Measurements from ENCODE around the gene ATP1A4.
A peak's percentile ranks its signal among the peaks of the same experiment; 100 is the strongest.
"Not testable (repeated sequence)": the region's sequence is repeated elsewhere in the genome, so short reads cannot be mapped to it uniquely, and the experiment has no call there.

Gene ATP1A4

GRCh38 chr1:160151303-160151702, at the start of gene ATP1A4:
Gene ATP1A4, plus strand, starts transcription at chr1:160151603. Its CDS starts 438 bp downstream, at chr1:160152041.
- no peak within 1 kb of the TSS for H3K4me2 ChIP-seq
- H3K27me3 ChIP-seq, result no peaks in the 10 kb centered on the region
- no peak within 1 kb of the TSS for H3K27ac ChIP-seq
- no peak within 1 kb of the TSS for H3K4me3 ChIP-seq
- H3K4me1 ChIP-seq, result no peaks in the 10 kb centered on the region
- H4K20me1 ChIP-seq, result no peaks in the 10 kb centered on the region
- H3K9me3 ChIP-seq, result no peaks in the 10 kb centered on the region
- TF ChIP-seq Cebpa-rat (IDR thresholded peaks at IDR 0.05), result no peak
- H3K36me3 ChIP-seq, result no peaks in the 10 kb centered on the region
- no peak within 1 kb of the TSS for H3K9ac ChIP-seq

DNA sequence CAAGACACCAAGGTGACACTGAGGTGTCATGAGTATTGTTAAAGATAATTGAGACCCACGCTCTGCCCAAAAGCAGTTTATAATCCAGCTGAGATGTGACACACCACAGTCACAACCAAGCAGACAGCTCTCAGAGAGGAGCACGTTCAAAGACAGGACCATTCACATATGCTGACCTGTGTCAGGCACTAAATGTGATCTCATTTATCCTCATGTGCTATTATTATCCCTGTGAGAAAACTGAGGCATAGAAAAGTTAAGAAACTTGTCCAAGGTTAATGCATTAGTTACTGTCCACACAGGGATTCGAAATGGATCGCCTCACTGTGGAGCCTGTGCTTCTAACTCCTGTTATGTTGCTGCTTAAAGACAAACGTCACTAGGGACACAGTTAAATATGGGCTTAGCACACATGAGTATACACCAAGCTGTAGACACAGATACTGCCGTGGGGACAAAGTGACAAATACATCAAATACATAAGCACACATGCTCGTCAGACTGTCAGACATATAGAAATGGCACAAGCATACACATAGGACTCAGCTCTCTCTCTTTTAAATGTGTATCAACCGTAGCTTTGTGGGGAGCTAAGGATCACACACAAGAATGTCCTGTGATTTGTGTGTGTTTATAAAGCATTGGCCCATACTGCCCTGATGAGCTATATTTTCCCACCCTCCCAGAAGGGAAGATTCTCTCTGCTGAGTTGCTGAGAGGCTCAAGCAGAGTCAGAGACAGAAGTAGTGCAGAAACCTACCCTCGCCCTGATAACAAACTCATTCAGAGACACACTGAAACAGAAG, 49.5 kb upstream of the ATP1A4 start:
- peaks cover 68% of the 10 kb centered on the region for H3K4me1 ChIP-seq
- TF ChIP-seq Cebpa-rat (IDR thresholded peaks at IDR 0.05), result no peak
- H3K36me3 ChIP-seq, result no peaks in the 10 kb centered on the region
- no peak overlapping the region for H3K4me3 ChIP-seq
- H3K9me3 ChIP-seq, result no peaks in the 10 kb centered on the region
- peak overlapping the region; percentile 7; the same call in 1 of the 2 replicates for H3K9ac ChIP-seq
- H3K4me2 ChIP-seq, result peak overlapping the region; percentile 69
- H3K27ac ChIP-seq, result 0 out of 2 replicates have a peak overlapping the region, but pooled peaks have one; percentile 14
- H4K20me1 ChIP-seq, result peaks cover 13% of the 10 kb centered on the region; the same call in 1 of the 2 replicates
- H3K27me3 ChIP-seq, result no peaks in the 10 kb centered on the region

GRCh38 chr1:160103658-160104408, 47.6 kb upstream of the ATP1A4 start:
- no peaks in the 10 kb centered on the region for H3K9me3 ChIP-seq
- H3K27ac ChIP-seq, result no peak overlapping the region
- H3K36me3 ChIP-seq, result no peaks in the 10 kb centered on the region
- no peak overlapping the region for H3K4me3 ChIP-seq
- H4K20me1 ChIP-seq, result no peaks in the 10 kb centered on the region
- no peak overlapping the region for H3K9ac ChIP-seq
- no peaks in the 10 kb centered on the region for H3K27me3 ChIP-seq
- no peak for TF ChIP-seq Cebpa-rat (IDR thresholded peaks at IDR 0.05)
- peaks cover 61% of the 10 kb centered on the region for H3K4me1 ChIP-seq
- peak overlapping the region; percentile 37 for H3K4me2 ChIP-seq

DNA sequence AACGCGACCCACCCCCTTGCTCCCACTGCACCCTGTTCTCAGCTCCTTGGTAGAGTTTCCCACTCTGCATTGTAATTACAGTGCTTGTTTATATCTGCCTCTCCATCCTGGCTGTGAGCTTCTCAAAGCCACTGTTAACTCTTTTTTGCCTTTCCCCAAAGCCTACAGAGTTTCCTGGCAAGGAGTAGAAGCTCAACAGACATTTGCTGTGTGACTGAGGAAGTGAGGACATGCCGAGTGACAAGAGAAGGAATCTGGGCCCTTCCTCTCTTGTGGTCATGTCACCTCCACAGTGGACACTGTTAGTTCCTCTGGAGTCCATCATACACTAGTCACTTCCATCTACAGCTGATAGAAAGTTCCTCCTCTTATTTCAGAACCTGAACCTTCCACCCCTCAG, 46.9 kb upstream of the ATP1A4 start:
- H4K20me1 ChIP-seq, result no peaks in the 10 kb centered on the region
- H3K27me3 ChIP-seq, result no peaks in the 10 kb centered on the region
- H3K27ac ChIP-seq, result no peak overlapping the region
- H3K9ac ChIP-seq, result no peak overlapping the region
- H3K9me3 ChIP-seq, result no peaks in the 10 kb centered on the region
- no peak overlapping the region for H3K4me3 ChIP-seq
- TF ChIP-seq Cebpa-rat (IDR thresholded peaks at IDR 0.05), result no peak
- H3K4me2 ChIP-seq, result peak overlapping the region; percentile 37
- H3K36me3 ChIP-seq, result no peaks in the 10 kb centered on the region
- H3K4me1 ChIP-seq, result peaks cover 63% of the 10 kb centered on the region

DNA sequence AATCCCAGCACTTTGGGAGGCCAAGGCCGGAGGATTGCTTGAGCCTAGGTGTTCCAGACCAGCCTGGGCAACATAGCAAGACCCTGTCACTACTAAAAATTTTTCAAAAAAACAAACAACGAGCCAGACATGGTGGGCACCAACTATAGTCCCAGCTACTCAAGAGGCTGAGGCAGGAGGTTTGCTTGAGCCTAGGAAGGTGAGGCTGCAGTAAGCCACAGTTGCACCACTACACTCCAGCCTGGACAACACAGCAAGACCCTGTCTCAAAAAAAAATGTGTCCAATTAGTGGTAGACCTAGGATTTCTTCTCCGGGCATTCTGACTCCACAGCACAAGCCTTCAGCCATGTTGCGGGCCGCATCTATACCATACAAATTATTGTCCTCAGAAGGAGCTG, 46.2 kb upstream of the ATP1A4 start:
- Histone ChIP-seq H3K27me3 (no peaks in the 10 kb centered on the region), H3K9me3 (no peaks in the 10 kb centered on the region), H3K36me3 (no peaks in the 10 kb centered on the region), H3K27ac (no peak overlapping the region), H3K4me3 (no peak overlapping the region), H3K4me1 (peaks cover 66% of the 10 kb centered on the region), H3K4me2 (no peak overlapping the region), H3K9ac (no peak overlapping the region), H4K20me1 (no peaks in the 10 kb centered on the region)
- no peak for TF ChIP-seq Cebpa-rat (IDR thresholded peaks at IDR 0.05)

GRCh38 chr1:160107512-160107911, 43.9 kb upstream of the ATP1A4 start:
- Histone ChIP-seq H3K9ac (no peak overlapping the region), H3K27me3 (no peaks in the 10 kb centered on the region), H3K27ac (no peak overlapping the region), H3K4me1 (peaks cover 78% of the 10 kb centered on the region), H3K9me3 (no peaks in the 10 kb centered on the region), H3K4me3 (no peak overlapping the region), H3K36me3 (no peaks in the 10 kb centered on the region), H3K4me2 (no peak overlapping the region), H4K20me1 (no peaks in the 10 kb centered on the region)
- no peak for TF ChIP-seq Cebpa-rat (IDR thresholded peaks at IDR 0.05)

DNA sequence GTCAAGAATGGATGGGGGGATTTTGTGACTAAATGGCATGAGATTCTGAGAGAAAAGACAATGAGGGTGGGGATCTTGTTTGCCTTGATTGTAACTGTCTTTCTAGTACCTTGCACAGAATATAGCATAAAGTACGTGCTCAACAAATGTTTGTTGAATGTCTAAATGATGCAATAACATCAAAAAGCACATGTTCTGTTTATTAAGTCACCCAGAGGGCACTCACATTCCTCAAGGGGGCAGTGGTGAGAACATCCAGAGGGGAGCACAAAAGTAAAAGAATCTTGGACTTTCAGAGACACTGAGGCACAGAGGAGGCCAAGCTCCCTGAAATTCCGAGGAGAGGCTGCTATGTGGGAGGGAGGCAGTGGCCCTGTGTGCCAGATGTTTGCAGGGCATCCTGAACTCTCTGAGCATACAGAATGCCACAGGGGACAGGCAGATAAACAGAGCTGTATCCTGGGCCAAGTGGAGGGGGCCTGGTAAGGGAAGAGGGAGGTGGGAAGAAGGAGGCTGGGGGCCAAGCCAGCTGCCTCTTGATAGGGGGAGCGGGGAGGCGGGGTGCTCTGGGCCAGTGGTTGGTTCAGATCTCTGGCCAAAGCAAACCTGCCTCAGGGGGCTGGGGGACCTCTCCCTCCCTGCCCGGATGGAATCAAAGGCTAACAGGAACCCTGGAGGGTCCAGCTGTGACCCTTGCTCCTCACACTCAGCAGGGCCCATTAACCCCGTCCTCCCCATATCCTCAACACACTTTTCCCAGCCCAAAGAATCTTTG, 42.3 kb upstream of the ATP1A4 start:
- Histone ChIP-seq H3K27ac (0 out of 2 replicates have a peak overlapping the region, but pooled peaks have one; percentile 15), H3K4me2 (no peak overlapping the region), H3K27me3 (no peaks in the 10 kb centered on the region), H4K20me1 (no peaks in the 10 kb centered on the region), H3K9me3 (no peaks in the 10 kb centered on the region), H3K4me3 (no peak overlapping the region), H3K9ac (no peak overlapping the region), H3K36me3 (no peaks in the 10 kb centered on the region), H3K4me1 (peaks cover 79% of the 10 kb centered on the region)
- TF ChIP-seq Cebpa-rat (IDR thresholded peaks at IDR 0.05), result peak; percentile 56; the same call in 1 of the 2 replicates

GRCh38 chr1:160109686-160110085, 41.7 kb upstream of the ATP1A4 start:
- Histone ChIP-seq H3K27me3 (no peaks in the 10 kb centered on the region), H4K20me1 (no peaks in the 10 kb centered on the region), H3K4me2 (no peak overlapping the region), H3K36me3 (no peaks in the 10 kb centered on the region), H3K4me3 (no peak overlapping the region), H3K9ac (no peak overlapping the region), H3K4me1 (peaks cover 76% of the 10 kb centered on the region), H3K9me3 (no peaks in the 10 kb centered on the region), H3K27ac (no peak overlapping the region)
- TF ChIP-seq Cebpa-rat (IDR thresholded peaks at IDR 0.05), result no peak

DNA sequence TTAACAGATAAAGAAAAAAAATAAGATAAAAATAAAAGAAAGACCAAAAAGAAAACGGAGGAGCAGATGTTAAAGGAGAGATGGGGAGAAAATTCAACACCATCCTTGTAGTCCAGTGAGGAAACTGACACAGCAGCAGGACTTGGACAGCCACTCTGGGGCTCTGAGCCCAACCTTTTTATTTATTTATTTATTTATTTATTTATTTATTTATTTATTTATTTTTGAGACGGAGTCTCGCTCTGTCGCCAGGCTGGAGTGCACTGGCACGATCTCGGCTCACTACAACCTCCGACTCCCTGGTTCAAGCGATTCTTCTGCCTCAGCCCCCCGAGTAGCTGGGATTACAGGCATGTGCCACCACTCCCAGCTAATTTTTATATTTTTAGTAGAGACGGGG, 39.9 kb upstream of the ATP1A4 start:
- H3K9ac ChIP-seq, H4K20me1 ChIP-seq, H3K27ac ChIP-seq, H3K9me3 ChIP-seq, H3K27me3 ChIP-seq, H3K36me3 ChIP-seq, H3K4me3 ChIP-seq: not testable (repeated sequence)
- Histone ChIP-seq H3K4me2 (peak overlapping the region; percentile 70; the same call in 1 of the 2 replicates), H3K4me1 (peaks cover 73% of the 10 kb centered on the region)
